GOT3 (cell line): ENCODE measurements around the gene CD96.

Experiments
- DNase-seq: peaks from one replicate; lab custom pipeline; 2025; ENCODE audit warnings: mixed read lengths; lab: John Stamatoyannopoulos, UW

Gene CD96

DNA sequence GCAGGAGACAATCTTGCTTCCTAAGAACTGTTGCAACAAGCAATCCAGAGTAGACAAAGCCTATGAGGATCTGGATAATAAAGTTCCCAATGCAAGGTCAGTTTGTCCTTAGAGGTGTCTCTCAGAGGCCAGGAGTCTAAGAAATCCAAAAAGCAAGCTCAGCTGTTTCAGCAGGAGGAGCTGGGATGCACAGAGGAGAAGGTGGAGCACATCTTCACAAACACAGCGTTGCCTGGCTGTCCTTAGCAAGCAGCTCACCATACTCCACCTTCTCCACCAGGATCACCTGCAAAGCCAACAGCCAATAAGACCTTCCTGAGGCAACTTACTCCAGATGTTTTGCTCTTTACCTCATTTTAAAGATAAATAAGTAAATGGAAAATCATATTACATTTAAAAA is 52.8 kb downstream of the CD96 start:
- no peak for DNase-seq

DNA sequence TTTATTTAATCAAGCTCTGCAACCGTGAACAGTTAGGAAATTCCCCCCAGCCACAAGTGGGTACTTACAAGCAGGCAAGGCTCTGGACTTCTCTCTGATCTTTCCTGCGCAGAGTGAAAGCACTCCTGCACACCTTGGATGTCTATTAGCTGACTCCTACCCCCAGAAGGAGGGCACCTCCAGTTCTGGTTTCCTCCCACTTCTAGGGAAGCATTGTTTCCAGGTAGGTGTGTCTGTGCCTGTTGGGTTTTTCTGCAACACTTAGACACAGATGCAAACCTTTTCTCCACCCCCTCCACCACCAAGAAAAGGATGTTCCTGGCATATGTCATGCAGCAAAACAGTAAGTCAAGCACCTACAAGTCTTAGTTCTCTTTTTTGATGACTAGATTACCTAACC is 53.2 kb downstream of the CD96 start, which contains the start of gene ZBED2:
Gene ZBED2 (minus strand): TSS at position 115 of the 400 bp plus-strand sequence. CDS start 1,145 bp downstream, outside the sequence.
- no peak for DNase-seq

DNA sequence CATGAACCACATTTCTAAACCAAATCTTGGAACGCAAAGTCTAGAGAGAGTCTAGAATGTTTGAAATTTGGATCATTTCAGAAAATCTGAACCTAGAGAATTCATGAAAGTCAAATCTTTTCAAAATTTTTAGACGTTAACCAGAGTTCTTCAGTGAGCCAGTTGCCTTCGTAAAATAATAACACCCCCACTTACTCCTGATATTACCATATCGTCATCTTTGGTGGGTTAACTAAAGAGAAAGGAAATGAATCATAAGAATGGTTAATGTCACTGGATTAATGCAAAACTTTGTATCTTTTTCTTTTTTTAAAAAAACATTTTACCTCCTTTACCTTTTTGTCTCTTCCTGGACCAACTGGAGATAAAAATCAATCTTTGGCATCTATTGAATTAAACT is 54.3 kb downstream of the CD96 start:
- DNase-seq = no peak

DNA sequence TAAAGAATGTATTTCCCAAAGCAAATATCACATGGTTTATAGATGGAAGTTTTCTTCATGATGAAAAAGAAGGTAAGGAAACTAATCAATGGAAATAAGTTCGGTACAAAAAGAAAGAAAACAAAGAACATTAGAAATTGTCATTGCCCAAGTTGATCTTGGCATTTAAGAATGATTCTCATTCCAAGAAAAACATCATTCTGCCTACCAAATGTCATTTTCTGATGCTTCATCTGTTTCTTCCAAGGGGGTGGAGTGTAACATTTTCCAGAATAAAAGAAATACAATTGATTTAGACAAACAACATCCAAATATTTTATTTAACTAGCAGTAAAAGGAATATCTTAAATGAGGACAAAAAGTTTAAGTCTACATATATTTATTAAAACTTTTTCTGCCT is 56.1 kb downstream of the CD96 start:
- DNase-seq = no peak

DNA sequence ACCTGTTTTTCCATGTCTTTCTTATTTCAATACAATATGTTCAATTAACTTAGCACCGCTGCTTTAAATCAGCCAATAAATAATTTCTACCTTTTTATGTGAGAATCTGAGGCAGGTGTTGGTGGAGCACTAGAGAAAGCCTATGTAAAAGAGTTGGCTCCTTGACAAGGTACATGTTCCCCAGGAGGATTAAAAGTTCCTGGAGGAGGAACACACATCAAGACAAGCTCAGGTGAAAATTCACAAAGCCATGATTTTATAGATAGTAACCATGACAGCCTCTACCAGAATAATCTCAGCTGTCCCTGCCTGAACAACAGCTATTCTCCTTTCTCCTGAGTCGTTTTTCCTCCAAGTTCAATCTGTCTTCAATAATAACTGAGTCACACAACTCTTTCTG is 56.6 kb downstream of the CD96 start:
- no peak for DNase-seq

DNA sequence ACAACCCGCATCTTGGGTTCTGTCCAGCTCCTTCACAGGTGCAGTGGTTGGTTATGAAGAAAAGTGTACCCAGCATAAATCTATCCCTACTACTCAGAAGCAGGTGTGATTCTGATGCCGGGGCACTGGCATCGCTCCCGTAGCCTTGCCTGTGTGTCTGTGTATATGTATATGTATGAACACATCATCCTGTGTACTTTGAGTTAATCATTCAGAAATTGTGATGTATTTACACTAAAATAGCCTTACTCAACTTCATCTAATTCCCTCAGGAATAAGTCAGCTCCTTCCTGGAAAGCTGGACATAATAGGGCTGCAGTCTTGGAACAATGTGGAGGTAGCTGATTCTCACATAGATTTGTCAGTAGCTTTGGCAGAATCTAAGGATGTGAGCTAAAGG is 59.8 kb downstream of the CD96 start:
- no peak for DNase-seq

DNA sequence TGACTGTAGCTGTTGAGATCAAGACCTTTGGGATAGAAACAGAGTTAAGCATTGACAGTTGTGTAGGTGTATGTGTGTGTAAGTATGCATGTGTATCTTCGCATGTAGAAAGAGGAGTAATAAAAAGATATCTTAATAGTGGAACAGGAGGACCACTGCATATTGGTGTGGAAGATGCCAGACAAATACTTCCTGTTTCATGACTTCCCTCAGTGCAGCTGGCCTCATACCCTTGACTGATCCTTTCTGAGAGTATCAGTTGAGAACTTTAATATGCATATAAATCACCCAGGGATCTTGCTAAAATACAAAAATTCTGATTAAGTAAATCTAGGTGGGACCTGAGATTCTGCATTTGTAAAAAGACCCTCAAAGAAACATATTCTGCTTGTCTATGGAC is 61.7 kb downstream of the CD96 start:
- no peak for DNase-seq

DNA sequence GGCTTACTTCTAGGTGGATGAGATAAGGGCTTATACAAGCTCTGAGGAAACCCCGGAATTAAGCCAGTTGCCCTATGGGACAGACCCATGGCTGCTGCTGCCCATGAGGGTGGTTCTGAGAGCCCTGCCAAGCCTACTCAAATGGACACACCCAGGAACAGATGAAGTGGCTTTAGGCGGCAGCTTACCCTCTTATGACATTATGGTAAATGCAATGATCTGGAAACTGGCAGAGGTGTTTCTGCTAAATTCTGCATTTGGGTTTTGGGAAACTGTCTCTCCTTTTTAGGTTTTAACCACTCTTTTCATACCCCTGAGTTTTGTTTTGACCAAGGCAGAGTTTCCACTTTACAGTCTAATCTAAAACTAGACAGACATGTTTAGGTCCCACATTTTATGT is 62.1 kb downstream of the CD96 start:
- no peak for DNase-seq

DNA sequence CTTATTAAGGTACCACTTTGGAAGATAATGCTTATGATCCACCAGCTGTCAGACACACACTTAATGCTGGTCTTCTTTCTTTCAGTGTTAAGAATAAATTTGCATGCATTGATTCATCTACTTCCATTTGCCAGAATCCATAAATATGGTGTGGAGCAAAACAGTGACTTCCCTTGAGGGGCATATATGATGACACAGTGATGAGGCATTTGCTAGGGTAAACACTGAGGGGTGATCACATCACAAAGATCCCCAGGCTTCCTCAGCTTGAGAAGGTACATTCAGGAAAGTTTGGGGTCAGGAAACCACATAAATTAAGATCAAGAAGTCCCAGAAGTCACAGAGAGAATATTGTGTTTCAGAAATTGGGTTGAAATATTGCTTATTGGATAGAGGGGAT is 63.0 kb downstream of the CD96 start:
- no peak for DNase-seq

DNA sequence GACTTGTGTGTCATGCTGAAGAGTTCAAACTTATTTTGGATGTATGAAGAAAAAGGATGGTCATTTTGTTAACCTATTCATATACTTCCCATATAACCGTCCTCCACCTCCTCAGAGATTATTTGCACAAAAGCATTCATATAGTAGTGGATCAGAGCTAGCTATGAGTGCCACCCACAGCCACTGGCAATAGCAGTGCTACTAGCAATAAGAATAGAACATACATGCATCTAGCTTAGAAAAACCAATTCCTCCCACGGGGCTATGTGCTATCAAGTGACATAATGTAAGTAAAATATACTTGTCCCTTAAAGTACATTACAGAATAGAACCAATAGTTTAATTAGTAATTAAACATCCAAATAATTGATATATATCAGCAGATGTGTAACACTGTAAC is 63.5 kb downstream of the CD96 start:
- no peak for DNase-seq

DNA sequence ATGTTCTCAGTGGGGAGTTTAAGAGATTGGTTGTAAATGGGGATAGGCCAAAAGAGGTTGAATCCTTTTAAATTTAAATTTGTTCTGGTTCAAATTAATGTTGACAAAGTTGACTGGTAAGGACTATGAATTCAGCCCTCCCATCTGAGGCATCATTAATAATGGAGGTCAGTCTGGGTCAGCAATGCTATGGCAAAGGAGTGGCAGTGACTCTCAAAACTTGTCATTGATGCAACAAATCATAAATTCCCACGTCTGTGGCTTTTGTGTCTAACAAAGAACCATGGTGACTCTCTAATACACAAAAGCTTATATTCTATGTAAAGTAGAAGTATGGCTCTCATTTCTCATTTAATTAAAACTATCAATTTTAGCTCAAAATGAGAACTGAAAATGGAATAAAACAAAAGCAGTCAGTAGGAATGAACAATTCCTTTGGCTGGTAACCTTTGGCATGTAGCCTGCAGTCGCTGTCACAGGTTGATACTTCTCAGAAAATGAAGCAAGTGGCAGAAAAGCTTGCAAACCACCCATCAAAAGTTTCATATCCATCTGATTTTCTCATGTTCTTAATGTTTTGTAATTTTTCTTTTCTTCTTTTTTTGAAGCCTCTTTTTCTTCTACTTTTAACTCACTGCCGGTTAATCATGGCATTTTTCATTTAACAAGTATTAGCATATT is 65.4 kb downstream of the CD96 start:
- no peak for DNase-seq

DNA sequence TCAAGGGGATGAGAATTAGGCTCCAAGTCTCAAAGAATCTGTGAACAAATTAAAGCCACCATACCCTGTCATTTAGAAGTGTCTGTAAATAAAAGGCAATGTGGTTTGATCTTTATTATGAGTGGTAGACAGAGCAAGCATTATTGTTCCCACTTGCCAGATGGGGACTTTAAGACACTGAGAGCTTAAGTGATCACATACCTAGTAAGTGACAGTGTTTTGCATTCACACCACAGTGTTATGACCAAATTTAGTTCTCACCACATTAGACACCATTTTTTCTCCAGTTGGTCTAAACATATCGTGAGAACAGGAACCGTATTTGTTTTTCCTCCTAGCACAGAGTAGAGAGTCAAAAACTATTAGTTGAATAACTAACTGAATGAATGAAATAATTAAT is 66.4 kb downstream of the CD96 start:
- DNase-seq = no peak

DNA sequence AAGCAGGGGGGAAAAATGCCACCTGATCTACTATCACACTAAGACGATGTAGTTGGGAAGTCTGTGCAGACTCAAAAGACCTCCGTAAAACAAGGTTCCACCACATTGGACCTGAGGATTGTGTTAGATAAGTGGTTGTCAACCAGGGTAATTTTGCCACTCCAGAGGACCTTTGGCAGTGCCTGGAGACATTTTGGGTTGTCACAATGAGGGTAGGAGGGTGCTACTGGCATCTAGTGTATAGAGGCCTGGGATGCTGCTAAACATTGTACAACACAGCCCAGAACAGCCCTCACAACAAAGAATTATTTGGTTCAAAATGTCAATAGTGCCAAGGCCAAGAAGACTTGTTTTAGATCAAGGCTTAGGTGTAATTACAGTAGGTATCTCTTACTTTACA is 67.7 kb downstream of the CD96 start:
- DNase-seq = no peak

DNA sequence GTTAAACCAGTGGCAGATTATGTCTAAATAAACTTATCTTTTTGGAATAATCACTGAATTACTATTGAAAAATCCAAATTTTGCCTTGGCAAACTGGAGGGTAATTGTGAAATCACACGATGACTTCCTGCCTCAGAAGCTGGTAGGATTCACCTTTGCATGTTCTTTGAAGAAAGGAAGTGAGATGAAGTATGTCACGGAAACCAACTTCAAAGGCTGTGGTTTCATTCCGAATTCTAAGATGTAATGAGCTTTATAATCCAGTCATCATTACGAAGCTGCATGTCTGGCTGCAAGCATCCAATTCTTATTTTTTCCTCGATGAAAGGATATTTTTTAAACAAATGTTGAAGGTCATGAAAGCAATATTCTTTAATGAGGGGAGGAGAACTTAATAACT is 68.2 kb downstream of the CD96 start:
- no peak for DNase-seq

DNA sequence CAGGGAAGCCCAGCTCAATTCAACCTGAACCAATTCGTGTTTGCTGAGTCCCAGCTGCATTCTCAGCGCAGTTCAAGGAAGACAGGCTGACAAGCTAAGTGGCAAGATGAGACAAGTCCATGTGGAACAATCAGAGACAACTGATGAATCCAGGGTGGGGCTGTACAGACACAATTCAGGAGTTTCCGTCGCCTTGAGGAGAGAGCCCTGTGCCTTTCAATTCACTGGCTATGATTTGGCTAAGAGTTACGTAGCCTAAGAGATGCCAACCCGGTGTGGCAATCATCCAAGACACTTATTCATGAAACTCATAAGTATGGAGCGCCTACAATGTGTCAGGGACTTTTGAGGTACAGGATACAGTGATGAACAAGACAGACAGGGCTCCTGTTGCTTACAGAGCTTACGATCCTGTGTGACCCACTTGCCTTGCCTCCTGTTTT is 68.6 kb downstream of the CD96 start:
- no peak for DNase-seq

DNA sequence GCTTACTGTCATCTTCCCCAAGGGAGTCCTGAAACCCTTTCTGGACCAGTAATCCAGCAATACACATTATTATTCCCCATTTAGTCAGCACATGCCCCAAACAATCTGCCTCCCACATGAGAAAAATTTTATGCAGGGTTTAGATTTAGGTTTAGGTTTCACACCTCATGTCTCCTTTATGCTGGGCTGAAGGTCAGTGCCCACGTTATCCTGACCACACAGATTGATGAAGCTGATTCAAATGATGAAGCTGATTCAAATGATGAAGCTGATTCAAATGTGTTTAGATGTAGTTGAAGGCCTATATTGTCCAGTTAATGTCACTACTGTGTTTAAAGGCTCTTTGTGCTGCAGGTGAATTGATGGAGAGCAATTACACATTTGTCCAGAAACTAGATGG is 71.3 kb downstream of the CD96 start:
- DNase-seq = no peak

DNA sequence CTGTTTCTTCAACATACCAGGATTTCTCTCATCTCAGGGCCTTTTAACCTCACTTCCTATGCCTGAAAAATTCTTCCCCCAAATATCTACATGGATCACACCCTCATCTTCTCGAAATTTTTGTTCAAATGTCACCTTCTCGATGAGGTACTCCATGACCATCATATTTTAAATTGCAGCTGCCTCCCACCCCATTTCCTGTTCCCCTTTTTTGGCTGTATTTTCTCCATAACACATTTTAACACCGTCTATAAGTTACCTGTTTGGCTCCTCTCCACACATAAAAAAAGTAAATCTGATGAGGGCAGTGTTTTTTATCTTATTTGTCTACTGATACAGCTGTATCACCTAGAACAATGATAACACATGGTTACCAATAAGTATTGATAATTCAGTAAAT is 73.9 kb downstream of the CD96 start:
- no peak for DNase-seq

DNA sequence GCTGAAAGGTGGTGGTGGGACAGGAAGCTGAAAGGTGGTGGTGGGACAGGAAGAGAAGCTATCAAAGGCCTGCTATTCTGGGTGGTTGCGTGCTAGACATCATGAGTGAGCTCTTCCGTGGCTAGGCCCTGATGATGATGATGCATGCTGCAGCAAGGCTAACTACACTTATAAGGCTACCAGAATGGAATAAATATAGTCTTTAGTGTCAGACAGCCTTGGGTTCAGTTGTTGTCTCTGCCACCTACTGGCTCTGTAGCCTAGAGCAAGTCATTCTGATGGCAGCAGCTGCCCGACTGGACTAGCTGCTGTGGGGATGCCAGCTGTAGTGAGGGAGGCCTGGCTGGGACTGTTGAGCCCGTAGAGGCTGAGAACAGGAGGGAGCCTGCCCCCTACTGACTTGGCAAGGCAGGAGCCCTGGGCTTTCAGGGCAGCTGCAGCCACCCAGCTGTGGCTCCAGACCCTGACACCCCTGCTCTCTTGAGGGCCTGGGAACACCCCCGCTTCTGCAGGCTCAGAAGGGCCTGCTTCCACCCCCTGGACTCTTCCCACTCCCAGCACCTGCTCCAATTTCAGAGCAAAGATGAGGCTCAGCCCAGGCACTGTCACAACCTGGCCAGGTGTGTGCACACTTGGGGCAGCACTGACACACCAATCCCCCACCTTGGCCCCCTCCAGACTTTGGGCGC is 74.6 kb downstream of the CD96 start:
- no peak for DNase-seq

DNA sequence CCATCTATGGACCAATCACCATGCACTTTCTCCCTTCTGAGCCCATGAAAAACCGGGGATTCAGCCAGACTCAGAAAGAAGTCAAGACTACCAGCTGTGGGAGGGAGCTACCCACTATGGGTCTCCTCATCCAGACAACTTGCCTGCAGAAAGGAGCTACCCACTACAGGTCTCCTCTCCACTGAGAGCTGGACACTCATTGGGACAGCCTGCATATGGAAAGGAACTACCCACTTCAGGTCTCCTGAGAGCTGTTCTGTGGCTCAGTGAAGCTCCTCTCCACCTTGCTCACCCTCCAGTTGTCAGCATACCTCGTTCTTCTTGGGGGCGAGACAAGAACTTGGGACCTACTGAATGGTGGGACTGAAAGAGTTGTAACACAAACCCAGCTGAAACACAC is 75.4 kb downstream of the CD96 start:
- no peak for DNase-seq

DNA sequence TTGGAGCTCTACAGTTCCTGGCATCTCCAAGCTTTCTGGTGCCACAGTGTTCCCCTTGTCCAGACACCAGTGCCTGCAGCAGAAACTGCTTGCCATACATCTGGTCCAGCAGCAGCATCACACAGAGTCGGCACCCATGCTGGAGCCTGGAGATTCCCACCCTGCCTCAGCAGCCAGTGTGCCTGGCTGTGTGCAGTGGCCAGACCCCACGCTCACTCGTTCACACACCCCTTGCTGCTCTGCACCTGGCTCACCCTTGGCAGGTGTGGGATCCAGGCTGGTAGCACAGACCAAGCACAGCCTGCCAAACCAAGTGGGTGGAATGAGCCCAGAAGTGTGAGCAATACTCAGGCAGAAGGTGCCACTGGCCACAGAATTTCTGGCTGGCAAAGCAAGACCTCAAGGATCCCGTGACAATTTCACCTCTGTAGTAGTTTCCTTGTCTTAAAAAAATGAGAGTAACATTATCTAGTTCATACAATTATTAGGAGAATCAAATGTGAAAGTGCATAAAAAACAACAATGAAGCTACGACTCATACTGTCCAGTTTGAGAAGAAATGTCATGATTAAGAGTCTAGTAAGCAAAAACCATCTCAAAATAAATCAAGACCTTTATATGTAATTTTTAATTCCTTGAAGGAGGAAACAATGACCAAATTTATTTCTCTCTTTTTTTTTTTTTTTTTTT is 76.1 kb downstream of the CD96 start:
- no peak for DNase-seq

DNA sequence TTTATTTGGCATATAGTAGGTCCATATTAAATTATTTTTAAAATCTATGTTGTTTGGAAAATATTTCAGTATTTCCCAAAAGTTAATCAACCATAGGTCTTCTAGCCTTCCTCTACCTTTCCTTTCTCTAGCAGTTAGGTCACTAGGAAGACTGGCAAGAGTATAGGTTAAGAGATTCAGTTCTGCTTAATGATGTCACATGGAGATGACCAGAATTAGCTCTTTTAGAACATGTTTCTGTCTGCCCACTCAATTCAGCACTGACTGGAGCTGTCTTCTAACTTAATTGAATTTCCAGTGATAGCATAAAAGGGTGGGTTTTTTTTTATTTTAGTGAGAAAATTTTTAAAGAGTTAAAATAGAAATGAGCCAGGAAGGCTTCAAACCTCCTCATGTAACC is 76.9 kb downstream of the CD96 start:
- no peak for DNase-seq

DNA sequence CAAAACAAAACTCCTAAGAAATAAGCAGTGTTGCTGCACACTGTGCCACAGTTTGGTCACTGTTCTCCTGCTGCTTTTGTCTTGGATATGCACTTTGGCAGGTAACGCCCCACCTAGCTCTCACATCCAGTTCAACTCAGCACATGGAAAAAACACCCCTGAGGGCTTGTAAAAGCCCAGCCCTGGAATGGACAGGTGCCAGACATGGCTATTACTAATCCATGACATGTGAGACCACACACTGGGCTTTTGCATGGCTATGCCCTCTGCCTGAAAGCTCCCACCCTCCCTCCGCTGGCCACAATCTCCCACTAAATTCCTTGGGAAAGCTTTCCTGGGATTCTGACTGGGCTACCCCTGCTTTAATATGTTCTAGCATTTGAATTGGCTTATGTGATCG is 77.8 kb downstream of the CD96 start:
- no peak for DNase-seq

DNA sequence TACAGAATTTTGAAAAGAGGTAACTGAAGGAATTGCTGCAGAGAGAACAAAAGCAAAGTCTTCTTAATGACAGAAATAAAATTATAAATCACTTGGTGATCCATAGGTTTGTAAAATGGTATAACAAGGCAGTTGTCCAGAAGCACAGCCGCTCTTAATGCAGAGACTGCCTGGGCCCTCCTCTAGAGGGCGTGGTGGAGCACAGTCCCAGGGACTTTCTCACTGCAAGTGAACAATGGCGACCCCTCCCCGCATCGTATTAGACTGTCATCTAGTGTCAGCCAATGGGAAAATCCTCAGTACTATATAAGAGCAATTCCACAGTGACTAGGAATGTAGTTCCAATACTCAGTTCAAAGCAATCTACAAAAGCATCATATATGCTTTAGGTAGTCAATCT is 79.5 kb downstream of the CD96 start:
- no peak for DNase-seq
